Fibroblast of lung (primary cell): Measurements from ENCODE around the gene CMSS1.

Experiments used
- EZH2 ChIP-seq: IDR thresholded peaks from 2 replicates; pipeline ENCODE4 v1.5.1; 2012; ENCODE audit warnings: low read length, control low read depth, mild to moderate bottlenecking; ENCODE audit errors: missing control alignments
- TF ChIP-seq, protein P1 (sequence below), 2 donors: IDR thresholded peaks in 1 of 2; conservative IDR thresholded peaks in 1 of 2; 1 replicate in 1 of 2; 2 replicates in 1 of 2; pipeline ENCODE4 v1.5.1; 2011 to 2012; ENCODE audit warnings: low read length in 2 of 2, control low read depth in 1 of 2, inconsistent platforms in 1 of 2, low read depth in 1 of 2, mild to moderate bottlenecking in 1 of 2

DNA sequence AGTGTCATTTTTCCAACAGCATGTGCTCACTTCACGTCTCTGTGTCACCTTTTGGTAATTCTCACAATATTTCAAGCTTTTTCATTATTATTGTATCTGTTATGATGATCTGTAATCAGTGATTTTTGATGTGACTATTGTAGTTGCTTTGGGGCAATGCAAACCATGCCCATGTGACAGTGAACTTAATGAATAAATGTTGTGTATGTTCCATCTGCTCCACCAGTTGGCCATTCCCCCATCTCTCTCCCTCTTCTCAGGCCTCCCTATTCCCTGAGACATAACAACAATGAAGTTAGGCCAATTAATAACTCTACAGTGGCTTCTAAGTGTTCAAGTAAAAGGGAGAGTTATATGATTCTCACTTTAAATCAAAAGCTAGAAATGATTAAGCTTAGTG lies 410.6 kb downstream of the CMSS1 start:
- TF ChIP-seq, protein P1, sequence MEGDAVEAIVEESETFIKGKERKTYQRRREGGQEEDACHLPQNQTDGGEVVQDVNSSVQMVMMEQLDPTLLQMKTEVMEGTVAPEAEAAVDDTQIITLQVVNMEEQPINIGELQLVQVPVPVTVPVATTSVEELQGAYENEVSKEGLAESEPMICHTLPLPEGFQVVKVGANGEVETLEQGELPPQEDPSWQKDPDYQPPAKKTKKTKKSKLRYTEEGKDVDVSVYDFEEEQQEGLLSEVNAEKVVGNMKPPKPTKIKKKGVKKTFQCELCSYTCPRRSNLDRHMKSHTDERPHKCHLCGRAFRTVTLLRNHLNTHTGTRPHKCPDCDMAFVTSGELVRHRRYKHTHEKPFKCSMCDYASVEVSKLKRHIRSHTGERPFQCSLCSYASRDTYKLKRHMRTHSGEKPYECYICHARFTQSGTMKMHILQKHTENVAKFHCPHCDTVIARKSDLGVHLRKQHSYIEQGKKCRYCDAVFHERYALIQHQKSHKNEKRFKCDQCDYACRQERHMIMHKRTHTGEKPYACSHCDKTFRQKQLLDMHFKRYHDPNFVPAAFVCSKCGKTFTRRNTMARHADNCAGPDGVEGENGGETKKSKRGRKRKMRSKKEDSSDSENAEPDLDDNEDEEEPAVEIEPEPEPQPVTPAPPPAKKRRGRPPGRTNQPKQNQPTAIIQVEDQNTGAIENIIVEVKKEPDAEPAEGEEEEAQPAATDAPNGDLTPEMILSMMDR (conservative IDR thresholded peaks at IDR 0.05 in 1 of 2, IDR thresholded peaks at IDR 0.05 in 1 of 2; ENCODE audit: low read depth in 1 of 2, low read length in 2 of 2), result no peak
- TF ChIP-seq EZH2, result no peak
